Fibroblast of peridontal ligament (primary cell): ENCODE results near the gene PRPSAP1.

Experiments used
- DNase-seq: peaks from one replicate; pipeline ENCODE4 v3.0.0-alpha.2; 2010; ENCODE audit errors: extremely low read depth

The PRPSAP1 gene

GRCh38 chr17:76265624-76266243 lies 88.0 kb downstream of the PRPSAP1 start:
- DNase-seq = peak; percentile 50

GRCh38 chr17:76264755-76265623 lies 88.7 kb downstream of the PRPSAP1 start, which contains the start of gene UBALD2:
TSS of gene UBALD2 (plus strand) at chr17:76265348. CDS start at chr17:76265506, 158 bp downstream.
- DNase-seq = peak; percentile 100

- no peak for DNase-seq
Measured at GRCh38 chr17:76264425-76264754, 89.3 kb downstream of the PRPSAP1 start.

GRCh38 chr17:76263896-76264295 lies 89.8 kb downstream of the PRPSAP1 start:
- no peak for DNase-seq

- no peak for DNase-seq
Measured at GRCh38 chr17:76262732-76263344, 90.9 kb downstream of the PRPSAP1 start.

GRCh38 chr17:76261421-76262215 lies 92.1 kb downstream of the PRPSAP1 start:
- peak; percentile 38 for DNase-seq

GRCh38 chr17:76260669-76261068 lies 93.0 kb downstream of the PRPSAP1 start:
- DNase-seq = no peak

- DNase-seq = no peak
Measured at GRCh38 chr17:76260220-76260619, 93.5 kb downstream of the PRPSAP1 start.
